ENCODE results near the gene AEBP2.

The AEBP2 gene

DNA sequence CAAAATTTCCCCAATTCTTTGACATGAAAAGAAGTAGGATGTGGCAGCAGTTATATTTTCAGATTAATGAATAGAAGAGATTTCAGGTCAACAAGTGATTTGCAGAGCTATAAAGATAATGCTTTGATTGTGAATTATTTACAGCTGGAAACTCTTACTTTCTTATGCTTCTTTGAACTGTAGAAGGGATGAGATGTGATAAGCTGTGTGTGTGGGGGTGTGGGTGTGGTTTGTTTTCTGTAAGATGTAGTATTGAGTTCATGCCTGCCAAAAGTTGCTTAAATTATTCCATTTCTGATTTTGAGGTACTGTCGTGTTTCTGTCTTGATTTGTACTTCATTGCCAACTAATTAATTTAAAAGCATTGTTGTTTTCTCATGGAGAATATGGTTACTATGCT lies 22.7 kb downstream of the AEBP2 start:
- TF ChIP-seq, protein P1, sequence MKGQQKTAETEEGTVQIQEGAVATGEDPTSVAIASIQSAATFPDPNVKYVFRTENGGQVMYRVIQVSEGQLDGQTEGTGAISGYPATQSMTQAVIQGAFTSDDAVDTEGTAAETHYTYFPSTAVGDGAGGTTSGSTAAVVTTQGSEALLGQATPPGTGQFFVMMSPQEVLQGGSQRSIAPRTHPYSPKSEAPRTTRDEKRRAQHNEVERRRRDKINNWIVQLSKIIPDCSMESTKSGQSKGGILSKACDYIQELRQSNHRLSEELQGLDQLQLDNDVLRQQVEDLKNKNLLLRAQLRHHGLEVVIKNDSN (IDR thresholded peaks at IDR 0.05): no peak
- no peak for TF ChIP-seq ZBTB7A (IDR thresholded peaks at IDR 0.05; ENCODE audit: low read depth)
- TF ChIP-seq TEAD4 (IDR thresholded peaks at IDR 0.05): no peak

DNA sequence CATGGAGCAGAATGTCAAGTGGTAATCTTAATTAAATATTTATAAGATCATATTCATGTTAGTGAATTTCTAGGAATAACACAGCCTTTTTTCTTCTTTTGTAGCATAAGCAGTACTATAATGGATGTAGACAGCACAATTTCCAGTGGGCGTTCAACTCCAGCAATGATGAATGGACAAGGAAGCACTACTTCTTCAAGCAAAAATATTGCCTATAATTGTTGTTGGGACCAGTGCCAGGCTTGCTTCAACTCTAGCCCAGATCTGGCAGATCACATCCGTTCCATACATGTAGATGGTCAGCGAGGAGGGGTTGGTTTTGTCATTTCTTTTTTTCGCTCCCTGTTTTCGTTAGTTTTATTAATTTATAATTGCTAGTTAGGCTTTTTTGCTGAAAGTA lies 23.1 kb downstream of the AEBP2 start:
- TF ChIP-seq, protein P2, sequence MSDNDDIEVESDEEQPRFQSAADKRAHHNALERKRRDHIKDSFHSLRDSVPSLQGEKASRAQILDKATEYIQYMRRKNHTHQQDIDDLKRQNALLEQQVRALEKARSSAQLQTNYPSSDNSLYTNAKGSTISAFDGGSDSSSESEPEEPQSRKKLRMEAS (IDR thresholded peaks at IDR 0.05): no peak
- TF ChIP-seq YY1 (IDR thresholded peaks at IDR 0.05; ENCODE audit: low read depth) (no peak), CEBPB (IDR thresholded peaks at IDR 0.05) (no peak), EGR1 (IDR thresholded peaks at IDR 0.05) (no peak), CREB1 (IDR thresholded peaks at IDR 0.05; ENCODE audit: low read depth) (no peak), TCF12 (IDR thresholded peaks at IDR 0.05; ENCODE audit: low read depth) (no peak), ZBTB7A (IDR thresholded peaks at IDR 0.05; ENCODE audit: low read depth) (no peak), EP300 (IDR thresholded peaks at IDR 0.05; ENCODE audit: borderline replicate concordance) (no peak), FOXM1 (IDR thresholded peaks at IDR 0.05; ENCODE audit: borderline replicate concordance, low read depth) (no peak), REST (IDR thresholded peaks at IDR 0.05; ENCODE audit: low read depth) (no peak), NFIC (IDR thresholded peaks at IDR 0.05) (no peak), TEAD4 (IDR thresholded peaks at IDR 0.05) (no peak), RAD21 (IDR thresholded peaks at IDR 0.05; ENCODE audit: low read depth) (no peak), TAF1 (IDR thresholded peaks at IDR 0.05; ENCODE audit: low read depth) (no peak)
- TF ChIP-seq, protein P1 (IDR thresholded peaks at IDR 0.05): no peak

DNA sequence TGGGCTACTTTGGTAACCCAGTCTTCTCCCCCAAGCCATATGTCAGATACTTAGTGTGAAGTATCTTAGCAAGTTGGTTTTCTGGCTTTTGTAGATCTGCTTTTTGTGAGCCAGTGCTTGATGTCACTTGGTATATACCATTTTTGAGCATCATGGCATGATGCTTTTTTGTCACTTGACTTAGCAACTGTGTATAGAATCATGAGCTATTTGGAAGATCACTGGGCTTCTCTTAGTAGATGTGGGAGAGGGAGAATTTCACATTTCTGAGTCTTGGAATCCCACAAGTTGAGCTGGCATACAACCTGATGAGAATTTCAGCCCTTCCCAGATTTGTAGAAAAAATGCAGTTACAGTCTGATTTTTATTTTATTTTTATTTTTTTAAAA lies 24.9 kb downstream of the AEBP2 start:
- no peak for TF ChIP-seq TCF12 (IDR thresholded peaks at IDR 0.05; ENCODE audit: low read depth)
- TF ChIP-seq, protein P1 (IDR thresholded peaks at IDR 0.05): no peak

DNA sequence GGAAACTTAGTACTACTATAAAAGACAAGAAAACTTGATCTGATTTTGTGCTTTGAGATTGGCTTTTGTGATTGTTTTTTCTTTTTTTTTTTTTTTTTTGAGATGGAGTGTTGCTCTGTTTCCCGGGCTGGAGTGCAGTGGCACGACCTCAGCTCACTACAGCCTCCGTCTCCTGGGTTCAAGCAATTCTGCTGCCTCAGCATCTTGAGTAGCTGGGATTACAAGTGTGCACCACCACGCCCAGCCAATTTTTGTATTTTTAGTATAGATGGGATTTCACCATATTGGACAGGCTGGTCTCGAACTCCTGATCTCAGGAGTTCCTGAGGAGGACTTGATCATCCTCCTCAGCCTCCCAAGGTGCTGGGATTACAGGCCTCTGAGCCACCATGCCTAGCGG lies 26.4 kb downstream of the AEBP2 start:
- TF ChIP-seq FOXM1 (IDR thresholded peaks at IDR 0.05; ENCODE audit: borderline replicate concordance, low read depth) (no peak), TCF12 (IDR thresholded peaks at IDR 0.05; ENCODE audit: low read depth) (no peak), NFIC (IDR thresholded peaks at IDR 0.05) (no peak), CREB1 (IDR thresholded peaks at IDR 0.05; ENCODE audit: low read depth) (no peak), REST (IDR thresholded peaks at IDR 0.05; ENCODE audit: low read depth) (no peak), TAF1 (IDR thresholded peaks at IDR 0.05; ENCODE audit: low read depth) (no peak), RAD21 (IDR thresholded peaks at IDR 0.05; ENCODE audit: low read depth) (no peak), EGR1 (IDR thresholded peaks at IDR 0.05) (no peak), YY1 (IDR thresholded peaks at IDR 0.05; ENCODE audit: low read depth) (no peak), ZBTB7A (IDR thresholded peaks at IDR 0.05; ENCODE audit: low read depth) (no peak), CEBPB (IDR thresholded peaks at IDR 0.05) (no peak), EP300 (IDR thresholded peaks at IDR 0.05; ENCODE audit: borderline replicate concordance) (no peak), TEAD4 (IDR thresholded peaks at IDR 0.05) (no peak)
- TF ChIP-seq, protein P2 (IDR thresholded peaks at IDR 0.05): no peak
- TF ChIP-seq, protein P1 (IDR thresholded peaks at IDR 0.05): no peak

DNA sequence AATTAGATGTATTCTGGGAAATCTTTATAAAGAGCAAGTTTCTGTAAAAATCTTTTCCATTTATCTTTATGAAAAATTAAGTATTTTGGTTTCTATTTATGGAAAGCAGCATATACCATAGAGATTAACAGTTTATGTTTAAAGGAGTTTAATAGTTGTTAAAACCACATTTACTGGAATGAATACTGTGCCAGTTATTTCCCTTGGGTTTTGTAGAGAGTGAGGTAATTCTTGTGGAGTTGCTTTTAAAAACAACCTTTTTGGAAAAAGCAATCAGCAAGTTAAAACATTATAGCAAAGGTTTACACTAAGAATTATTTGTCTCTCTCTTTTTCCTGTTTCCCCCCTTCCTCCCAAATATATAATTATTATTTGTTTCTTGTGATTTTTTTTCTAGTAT lies 34.9 kb downstream of the AEBP2 start:
- TF ChIP-seq EP300 (IDR thresholded peaks at IDR 0.05; ENCODE audit: borderline replicate concordance) (no peak), REST (IDR thresholded peaks at IDR 0.05; ENCODE audit: low read depth) (no peak), EGR1 (IDR thresholded peaks at IDR 0.05) (no peak), YY1 (IDR thresholded peaks at IDR 0.05; ENCODE audit: low read depth) (no peak), FOXM1 (IDR thresholded peaks at IDR 0.05; ENCODE audit: borderline replicate concordance, low read depth) (no peak), NFIC (IDR thresholded peaks at IDR 0.05) (no peak), TAF1 (IDR thresholded peaks at IDR 0.05; ENCODE audit: low read depth) (no peak), TEAD4 (IDR thresholded peaks at IDR 0.05) (no peak), CEBPB (IDR thresholded peaks at IDR 0.05) (no peak), RAD21 (IDR thresholded peaks at IDR 0.05; ENCODE audit: low read depth) (no peak), ZBTB7A (IDR thresholded peaks at IDR 0.05; ENCODE audit: low read depth) (no peak), TCF12 (IDR thresholded peaks at IDR 0.05; ENCODE audit: low read depth) (no peak), CREB1 (IDR thresholded peaks at IDR 0.05; ENCODE audit: low read depth) (no peak)
- TF ChIP-seq, protein P2 (IDR thresholded peaks at IDR 0.05): no peak
- TF ChIP-seq, protein P1 (IDR thresholded peaks at IDR 0.05): no peak
